Brain microvascular endothelial cell (primary cell): Measurements from ENCODE around the gene TP73.

ENCODE experiments used
- DNase-seq: peaks from one replicate; pipeline ENCODE4 v3.0.0-alpha.2; 2020
- H3K27ac ChIP-seq: fragments of 250-450 bp; sonication (Bioruptor Pico); 2 replicates; pipeline ENCODE4 v1.5.1; 2020; ENCODE audit warnings: mild to moderate bottlenecking, moderate library complexity
- H3K27me3 ChIP-seq: fragments of 250-450 bp; sonication (Bioruptor Pico); replicated peaks from 2 replicates; pipeline ENCODE4 v1.5.1; 2020; ENCODE audit warnings: mild to moderate bottlenecking
- H3K36me3 ChIP-seq: fragments of 250-450 bp; sonication (Bioruptor Pico); replicated peaks from 2 replicates; pipeline ENCODE4 v1.5.1; 2020; ENCODE audit warnings: mild to moderate bottlenecking
- H3K4me3 ChIP-seq: 2 replicates; pipeline ENCODE4 v1.5.1; 2011; ENCODE audit warnings: low read depth, mild to moderate bottlenecking, control low read depth, low read length, moderate library complexity
- in situ Hi-C: cut with HindIII; loops from 2 replicates; pipeline ENCODE4 v1.10.0; 2017; ENCODE audit warnings: low sequenced_read_pairs, low pct_ligation_motif_present
- TF ChIP-seq, protein P1 (sequence below): IDR thresholded peaks from 2 replicates; pipeline ENCODE4 v1.5.1; 2011; ENCODE audit warnings: low read depth, mild to moderate bottlenecking, moderate library complexity, low read length, control low read depth, inconsistent platforms; ENCODE audit errors: missing control alignments

TP73 gene

DNA sequence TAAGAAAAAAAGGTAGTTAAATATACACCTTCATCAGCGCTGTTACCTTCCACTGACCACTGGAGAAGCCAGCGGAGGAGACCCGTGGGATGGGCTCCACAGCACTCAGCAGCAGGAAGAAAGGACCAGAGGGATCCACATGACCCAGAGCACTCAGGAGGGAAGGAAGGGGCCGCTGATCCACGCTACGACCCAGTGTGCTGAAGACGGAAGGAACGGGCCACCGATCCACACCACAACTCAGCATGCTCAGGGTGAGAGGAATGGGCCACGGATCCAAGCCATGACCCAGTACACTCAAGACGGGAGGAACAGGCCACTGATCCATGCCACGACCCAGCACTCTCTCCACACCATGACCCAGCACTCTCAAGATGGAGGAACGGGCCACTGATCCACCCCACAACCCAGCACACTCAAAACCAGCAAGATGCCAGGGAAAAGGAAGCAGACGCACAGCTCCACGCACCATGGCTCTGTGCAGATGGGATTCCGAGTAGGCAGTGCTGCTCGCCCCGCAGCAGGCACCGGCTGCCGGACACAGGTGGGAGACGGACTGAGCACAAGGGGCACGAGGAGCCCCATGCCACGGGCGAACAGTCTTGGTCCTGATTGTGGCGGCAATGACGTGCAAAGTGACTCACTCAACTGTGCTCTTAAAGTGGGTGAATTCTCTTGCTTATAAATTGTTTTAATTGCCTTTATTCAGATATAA lies 11.1 kb upstream of the TP73 start:
- Histone ChIP-seq H3K27me3 (no peaks in the 10 kb centered on the region), H3K4me3 (no peak overlapping the region), H3K27ac (no peak overlapping the region), H3K36me3 (peaks cover 28% of the 10 kb centered on the region)
- TF ChIP-seq, protein P1, sequence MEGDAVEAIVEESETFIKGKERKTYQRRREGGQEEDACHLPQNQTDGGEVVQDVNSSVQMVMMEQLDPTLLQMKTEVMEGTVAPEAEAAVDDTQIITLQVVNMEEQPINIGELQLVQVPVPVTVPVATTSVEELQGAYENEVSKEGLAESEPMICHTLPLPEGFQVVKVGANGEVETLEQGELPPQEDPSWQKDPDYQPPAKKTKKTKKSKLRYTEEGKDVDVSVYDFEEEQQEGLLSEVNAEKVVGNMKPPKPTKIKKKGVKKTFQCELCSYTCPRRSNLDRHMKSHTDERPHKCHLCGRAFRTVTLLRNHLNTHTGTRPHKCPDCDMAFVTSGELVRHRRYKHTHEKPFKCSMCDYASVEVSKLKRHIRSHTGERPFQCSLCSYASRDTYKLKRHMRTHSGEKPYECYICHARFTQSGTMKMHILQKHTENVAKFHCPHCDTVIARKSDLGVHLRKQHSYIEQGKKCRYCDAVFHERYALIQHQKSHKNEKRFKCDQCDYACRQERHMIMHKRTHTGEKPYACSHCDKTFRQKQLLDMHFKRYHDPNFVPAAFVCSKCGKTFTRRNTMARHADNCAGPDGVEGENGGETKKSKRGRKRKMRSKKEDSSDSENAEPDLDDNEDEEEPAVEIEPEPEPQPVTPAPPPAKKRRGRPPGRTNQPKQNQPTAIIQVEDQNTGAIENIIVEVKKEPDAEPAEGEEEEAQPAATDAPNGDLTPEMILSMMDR = no peak
- in situ Hi-C loops = no loop called here
- DNase-seq = no peak

GRCh38 chr1:3641816-3642215 lies 10.5 kb upstream of the TP73 start:
- H3K27me3 ChIP-seq = no peaks in the 10 kb centered on the region
- peaks cover 23% of the 10 kb centered on the region for H3K36me3 ChIP-seq
- no peak overlapping the region for H3K27ac ChIP-seq
- no peak for DNase-seq
- in situ Hi-C loops = no loop called here
- TF ChIP-seq, protein P1 = no peak
- H3K4me3 ChIP-seq = no peak overlapping the region

- in situ Hi-C loops = no loop called here
- H3K27ac ChIP-seq = no peak overlapping the region
- no peak overlapping the region for H3K4me3 ChIP-seq
- peaks cover 16% of the 10 kb centered on the region for H3K36me3 ChIP-seq
- TF ChIP-seq, protein P1 = no peak
- no peak for DNase-seq
- no peaks in the 10 kb centered on the region for H3K27me3 ChIP-seq
Observed at GRCh38 chr1:3642919-3643675, 9.2 kb upstream of the TP73 start.

DNA sequence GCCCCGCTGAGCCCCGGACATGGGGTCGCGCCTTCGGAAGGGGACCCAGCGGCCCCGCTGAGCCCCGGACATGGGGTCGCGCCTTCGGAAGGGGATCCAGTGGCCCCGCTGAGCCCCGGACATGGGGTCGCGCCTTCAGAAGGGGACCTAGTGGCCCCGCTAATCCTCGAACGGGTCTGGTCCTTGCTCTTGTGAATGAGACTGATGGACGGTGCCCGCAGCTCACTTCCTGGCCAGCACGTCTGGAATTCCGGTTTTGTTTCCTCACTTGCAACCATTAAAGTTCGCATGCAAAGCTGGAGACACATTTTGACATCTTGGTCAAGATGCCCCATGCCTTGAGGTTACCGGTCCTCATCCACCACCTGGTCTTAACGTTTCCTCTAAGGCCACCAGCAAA lies 8.0 kb upstream of the TP73 start:
- peaks cover 11% of the 10 kb centered on the region for H3K36me3 ChIP-seq
- no peak overlapping the region for H3K4me3 ChIP-seq
- in situ Hi-C loops = no loop called here
- H3K27ac ChIP-seq = no peak overlapping the region
- TF ChIP-seq, protein P1 = no peak
- H3K27me3 ChIP-seq = no peaks in the 10 kb centered on the region
- DNase-seq = no peak

- Histone ChIP-seq H3K27me3 (no peaks in the 10 kb centered on the region), H3K27ac (no peak overlapping the region), H3K36me3 (peaks cover 11% of the 10 kb centered on the region), H3K4me3 (no peak overlapping the region)
- TF ChIP-seq, protein P1 = no peak
- in situ Hi-C loops = no loop called here
- no peak for DNase-seq
Observed at GRCh38 chr1:3645247-3645646, 7.1 kb upstream of the TP73 start.
